ENCODE data around the gene CBLC. TPM values are rescaled to one million over a fixed set of nuclear protein-coding genes. Genes with fewer than 3 reads are reported as not detected.

The CBLC gene
- total RNA-seq, 4 donors from 2014 or later: 0.49 TPM; not detected in 3

- H3K4me1 ChIP-seq: peaks cover 37 to 46% of the 10 kb centered on the region in 2 donors
- intact Hi-C loops (cut with DNase I; ENCODE audit: low total_unique reads) (loop anchor here (1.0 kb wide), 1 partner anchor 34 kb away; no protein-coding TSS in a partner anchor), in situ Hi-C loops (cut with MboI; ENCODE audit: low sequenced_read_pairs in 4 of 4) (no loop called here)
- TF ChIP-seq POLR2A (IDR thresholded peaks at IDR 0.05) (peak in 1 of 2 donors; percentile 27), CTCF (IDR thresholded peaks at IDR 0.05 in 4 of 5, conservative IDR thresholded peaks at IDR 0.05 in 1 of 5) (peak in 3 of 5 experiments; percentile 26 to 42 (median 29))
- ATAC-seq: peak; percentile 27 to 33
- peak overlapping the region; percentile 86 to 96 (median 92) for H3K27ac ChIP-seq
- DNase-seq: peak; percentile 54 to 70
- peak overlapping the region; percentile 50 to 54 (median 53) for H3K4me3 ChIP-seq
- no peaks in the 10 kb centered on the region for H3K27me3 ChIP-seq
- H3K9me3 ChIP-seq: no peaks in the 10 kb centered on the region
- H3K36me3 ChIP-seq: peaks cover 0 to 25% of the 10 kb centered on the region in 2 donors
Observed at GRCh38 chr19:44757735-44758505, 19.8 kb upstream of the CBLC start.

- Histone ChIP-seq H3K36me3 (peaks cover 0 to 25% of the 10 kb centered on the region in 2 donors), H3K9me3 (no peaks in the 10 kb centered on the region), H3K27me3 (no peaks in the 10 kb centered on the region), H3K4me3 (peak overlapping the region; percentile 50 to 54 (median 53)), H3K4me1 (peaks cover 34 to 39% of the 10 kb centered on the region in 2 donors), H3K27ac (peak overlapping the region; percentile 86 to 96 (median 92))
- in situ Hi-C loops (cut with MboI; ENCODE audit: low sequenced_read_pairs in 4 of 4) (no loop called here), intact Hi-C loops (cut with DNase I; ENCODE audit: low total_unique reads) (loop anchor here (1.0 kb wide), 1 partner anchor 34 kb away; no protein-coding TSS in a partner anchor)
- DNase-seq (no peak), ATAC-seq (no peak)
- TF ChIP-seq POLR2A (IDR thresholded peaks at IDR 0.05) (no peak), CTCF (IDR thresholded peaks at IDR 0.05 in 4 of 5, conservative IDR thresholded peaks at IDR 0.05 in 1 of 5) (no peak)
Observed at GRCh38 chr19:44758596-44758995, 19.1 kb upstream of the CBLC start.

GRCh38 chr19:44759083-44759804, 18.4 kb upstream of the CBLC start:
- ATAC-seq (no peak), DNase-seq (no peak)
- no peaks in the 10 kb centered on the region for H3K9me3 ChIP-seq
- intact Hi-C loops (cut with DNase I; ENCODE audit: low total_unique reads) (no loop called here), in situ Hi-C loops (cut with MboI; ENCODE audit: low sequenced_read_pairs in 4 of 4) (no loop called here)
- TF ChIP-seq POLR2A (IDR thresholded peaks at IDR 0.05) (no peak), CTCF (IDR thresholded peaks at IDR 0.05 in 4 of 5, conservative IDR thresholded peaks at IDR 0.05 in 1 of 5) (no peak)
- peak overlapping the region; percentile 86 to 96 (median 92) for H3K27ac ChIP-seq
- no peaks in the 10 kb centered on the region for H3K27me3 ChIP-seq
- H3K4me1 ChIP-seq: peaks cover 34 to 36% of the 10 kb centered on the region in 2 donors
- H3K36me3 ChIP-seq: peaks cover 0 to 25% of the 10 kb centered on the region in 2 donors
- H3K4me3 ChIP-seq: no peak overlapping the region

GRCh38 chr19:44762038-44762437, 15.7 kb upstream of the CBLC start:
- ATAC-seq: no peak
- Histone ChIP-seq H3K27ac (no peak overlapping the region), H3K36me3 (peaks cover 0 to 25% of the 10 kb centered on the region in 2 donors), H3K9me3 (no peaks in the 10 kb centered on the region), H3K4me1 (peaks cover 7 to 9% of the 10 kb centered on the region in 2 donors), H3K27me3 (no peaks in the 10 kb centered on the region), H3K4me3 (no peak overlapping the region)
- intact Hi-C loops (cut with DNase I; ENCODE audit: low total_unique reads): no loop called here
- in situ Hi-C loops (cut with MboI; ENCODE audit: low sequenced_read_pairs in 4 of 4): no loop called here
- TF ChIP-seq POLR2A (IDR thresholded peaks at IDR 0.05) (no peak), CTCF (IDR thresholded peaks at IDR 0.05 in 4 of 5, conservative IDR thresholded peaks at IDR 0.05 in 1 of 5) (no peak)
- DNase-seq: no peak

Measured in gastrocnemius medialis (tissue), 4 donors.